ENCODE results near the gene MOB4.
"Not testable (repeated sequence)": the region's sequence is repeated elsewhere in the genome, so short reads cannot be mapped to it uniquely, and the experiment has no call there.

The MOB4 gene

GRCh38 chr2:197575987-197576386 is 60.1 kb downstream of the MOB4 start:
- H4K20me1 ChIP-seq (ENCODE audit: insufficient read depth, low read length): no peaks in the 10 kb centered on the region
- no peak overlapping the region for H2AFZ ChIP-seq (ENCODE audit: low read length)
- H3K4me2 ChIP-seq (ENCODE audit: low read length): no peak overlapping the region
- H3K36me3 ChIP-seq (ENCODE audit: insufficient read depth, low read length): peaks cover 7% of the 10 kb centered on the region; the same call in 1 of the 2 replicates
- no peaks in the 10 kb centered on the region for H3K4me1 ChIP-seq (ENCODE audit: insufficient read depth, low read length, severe bottlenecking)
- H3K79me2 ChIP-seq (ENCODE audit: insufficient read depth, low read length): no peaks in the 10 kb centered on the region
- H3F3A ChIP-seq (ENCODE audit: insufficient read depth, low read length): no peaks in the 10 kb centered on the region
- H3K27me3 ChIP-seq (ENCODE audit: insufficient read depth, low read length): no peaks in the 10 kb centered on the region
- H3K9ac ChIP-seq (ENCODE audit: low read length): no peak overlapping the region
- H3K27ac ChIP-seq (ENCODE audit: low read depth, low read length, poor library complexity, severe bottlenecking): no peak overlapping the region
- peaks cover 2% of the 10 kb centered on the region; the same call in 1 of the 2 replicates for H3K9me3 ChIP-seq (ENCODE audit: low read length)
- TF ChIP-seq CTCF (IDR thresholded peaks at IDR 0.05; ENCODE audit: low read length) (no peak), EZH2 (IDR thresholded peaks at IDR 0.05; ENCODE audit: borderline replicate concordance, low read length) (no peak)
- no peaks in the 10 kb centered on the region for H3K9me2 ChIP-seq (ENCODE audit: low read depth, low read length)
- H3K4me3 ChIP-seq (ENCODE audit: low read depth, low read length, poor library complexity, severe bottlenecking): no peak overlapping the region

- Histone ChIP-seq H3K4me1 (ENCODE audit: insufficient read depth, low read length, severe bottlenecking) (no peaks in the 10 kb centered on the region), H3K79me2 (ENCODE audit: insufficient read depth, low read length) (no peaks in the 10 kb centered on the region), H3K4me3 (ENCODE audit: low read depth, low read length, poor library complexity, severe bottlenecking) (no peak overlapping the region), H3K9ac (ENCODE audit: low read length) (no peak overlapping the region), H3K27ac (ENCODE audit: low read depth, low read length, poor library complexity, severe bottlenecking) (no peak overlapping the region), H3K9me2 (ENCODE audit: low read depth, low read length) (no peaks in the 10 kb centered on the region), H3K4me2 (ENCODE audit: low read length) (no peak overlapping the region), H3K9me3 (ENCODE audit: low read length) (peaks cover 2% of the 10 kb centered on the region; the same call in 1 of the 2 replicates), H3K36me3 (ENCODE audit: insufficient read depth, low read length) (peaks cover 7% of the 10 kb centered on the region; the same call in 1 of the 2 replicates), H2AFZ (ENCODE audit: low read length) (no peak overlapping the region), H3K27me3 (ENCODE audit: insufficient read depth, low read length) (no peaks in the 10 kb centered on the region), H3F3A (ENCODE audit: insufficient read depth, low read length) (no peaks in the 10 kb centered on the region), H4K20me1 (ENCODE audit: insufficient read depth, low read length) (no peaks in the 10 kb centered on the region)
- no peak for TF ChIP-seq EZH2 (IDR thresholded peaks at IDR 0.05; ENCODE audit: borderline replicate concordance, low read length)
- TF ChIP-seq CTCF (IDR thresholded peaks at IDR 0.05; ENCODE audit: low read length): no peak
Measured at GRCh38 chr2:197576631-197577030, 60.8 kb downstream of the MOB4 start.

- H3K9ac ChIP-seq (ENCODE audit: low read length): no peak overlapping the region
- H3K9me2 ChIP-seq (ENCODE audit: low read depth, low read length): no peaks in the 10 kb centered on the region
- no peaks in the 10 kb centered on the region for H3K4me1 ChIP-seq (ENCODE audit: insufficient read depth, low read length, severe bottlenecking)
- H4K20me1 ChIP-seq (ENCODE audit: insufficient read depth, low read length): no peaks in the 10 kb centered on the region
- H3K27ac ChIP-seq (ENCODE audit: low read depth, low read length, poor library complexity, severe bottlenecking): no peak overlapping the region
- H3K4me2 ChIP-seq (ENCODE audit: low read length): no peak overlapping the region
- H3K27me3 ChIP-seq (ENCODE audit: insufficient read depth, low read length): no peaks in the 10 kb centered on the region
- 0 out of 2 replicates have a peak, but pooled peaks cover under 1% of the 10 kb centered on the region for H3K36me3 ChIP-seq (ENCODE audit: insufficient read depth, low read length)
- no peak overlapping the region for H3K4me3 ChIP-seq (ENCODE audit: low read depth, low read length, poor library complexity, severe bottlenecking)
- H3K9me3 ChIP-seq (ENCODE audit: low read length): peaks cover under 1% of the 10 kb centered on the region; the same call in 1 of the 2 replicates
- no peak overlapping the region for H2AFZ ChIP-seq (ENCODE audit: low read length)
- TF ChIP-seq CTCF (IDR thresholded peaks at IDR 0.05; ENCODE audit: low read length) (no peak), EZH2 (IDR thresholded peaks at IDR 0.05; ENCODE audit: borderline replicate concordance, low read length) (no peak)
- no peaks in the 10 kb centered on the region for H3F3A ChIP-seq (ENCODE audit: insufficient read depth, low read length)
- H3K79me2 ChIP-seq (ENCODE audit: insufficient read depth, low read length): no peaks in the 10 kb centered on the region
Measured at GRCh38 chr2:197577446-197577845, 61.6 kb downstream of the MOB4 start.

- not testable (repeated sequence) for H3K4me3 ChIP-seq (ENCODE audit: low read depth, low read length, poor library complexity, severe bottlenecking); H3K36me3 ChIP-seq (ENCODE audit: insufficient read depth, low read length); H3K79me2 ChIP-seq (ENCODE audit: insufficient read depth, low read length); H3K9me2 ChIP-seq (ENCODE audit: low read depth, low read length); H3K9me3 ChIP-seq (ENCODE audit: low read length); H3K4me1 ChIP-seq (ENCODE audit: insufficient read depth, low read length, severe bottlenecking); H3K27ac ChIP-seq (ENCODE audit: low read depth, low read length, poor library complexity, severe bottlenecking); H3K9ac ChIP-seq (ENCODE audit: low read length); H2AFZ ChIP-seq (ENCODE audit: low read length); H3F3A ChIP-seq (ENCODE audit: insufficient read depth, low read length); H4K20me1 ChIP-seq (ENCODE audit: insufficient read depth, low read length); H3K4me2 ChIP-seq (ENCODE audit: low read length); H3K27me3 ChIP-seq (ENCODE audit: insufficient read depth, low read length)
Measured at GRCh38 chr2:197578294-197578693, 62.4 kb downstream of the MOB4 start.

- H3K9me3 ChIP-seq (ENCODE audit: low read length); H3K36me3 ChIP-seq (ENCODE audit: insufficient read depth, low read length); H3K4me1 ChIP-seq (ENCODE audit: insufficient read depth, low read length, severe bottlenecking): not testable (repeated sequence)
Measured at GRCh38 chr2:197580166-197580565, 64.3 kb downstream of the MOB4 start.

More at GRCh38 chr2:197580166-197580565, 64.3 kb downstream of the MOB4 start:
- H3K9me2 ChIP-seq (ENCODE audit: low read depth, low read length); H3K79me2 ChIP-seq (ENCODE audit: insufficient read depth, low read length); H4K20me1 ChIP-seq (ENCODE audit: insufficient read depth, low read length); H3K27ac ChIP-seq (ENCODE audit: low read depth, low read length, poor library complexity, severe bottlenecking); H3F3A ChIP-seq (ENCODE audit: insufficient read depth, low read length); H3K9ac ChIP-seq (ENCODE audit: low read length); H3K4me3 ChIP-seq (ENCODE audit: low read depth, low read length, poor library complexity, severe bottlenecking); H2AFZ ChIP-seq (ENCODE audit: low read length); H3K27me3 ChIP-seq (ENCODE audit: insufficient read depth, low read length); H3K4me2 ChIP-seq (ENCODE audit: low read length): not testable (repeated sequence)
